A549 (cell line): Measurements from ENCODE around the gene DNAH5.

Experiments used
- CEBPB ChIP-seq, 2 experiments: fragments of >200 bp in 1 of 2; sonication (Bioruptor Twin) in 1 of 2; formaldehyde crosslinking in 1 of 2; IDR thresholded peaks; 2 replicates each; pipeline ENCODE4 v1.6.1; 2012 to 2016
- CTCF ChIP-seq: fragments of >200 bp; sonication (Bioruptor Twin); formaldehyde crosslinking; IDR thresholded peaks from 3 replicates; pipeline ENCODE4 v1.5.1; 2016
- EP300 ChIP-seq, 2 experiments: fragments of >200 bp; sonication (Bioruptor Twin); formaldehyde crosslinking; IDR thresholded peaks; 2 replicates in 1 of 2; 3 replicates in 1 of 2; pipeline ENCODE4 v1.6.1; 2016 to 2017
- ESRRA ChIP-seq: fragments of 150-350 bp; IDR thresholded peaks from 2 replicates; pipeline ENCODE4 v1.6.1; 2014; ENCODE audit warnings: mild to moderate bottlenecking, low read length, borderline replicate concordance
- HMGXB4 ChIP-seq: fragments of 250-450 bp; sonication (Bioruptor Pico); IDR thresholded peaks from 2 replicates; pipeline ENCODE4 v1.5.0; 2021; ENCODE audit warnings: mild to moderate bottlenecking, moderate library complexity, borderline replicate concordance
- JUN ChIP-seq, 2 experiments: fragments of >200 bp; sonication (Bioruptor Twin); formaldehyde crosslinking; IDR thresholded peaks; 2 replicates in 1 of 2; 3 replicates in 1 of 2; pipeline ENCODE4 v1.6.1; 2016 to 2017
- KDM5A ChIP-seq: fragments of 200-600 bp; sonication (generic); IDR thresholded peaks from 2 replicates; pipeline ENCODE4 v1.6.1; 2016; ENCODE audit warnings: antibody characterized with exemption, mild to moderate bottlenecking
- MAFK ChIP-seq: fragments of 450-650 bp; IDR thresholded peaks from 2 replicates; pipeline ENCODE4 v1.6.1; 2014; ENCODE audit not compliant: partially characterized antibody
- MYC ChIP-seq: IDR thresholded peaks from 2 replicates; pipeline ENCODE4 v1.6.1; 2012; ENCODE audit warnings: mild to moderate bottlenecking, inconsistent platforms, low read length, improper control_type of control experiment, borderline replicate concordance
- POLR2A ChIP-seq: IDR thresholded peaks from 2 replicates; pipeline ENCODE4 v1.6.1; 2012; ENCODE audit warnings: mild to moderate bottlenecking, low read length
- RFX5 ChIP-seq: fragments of 450-650 bp; IDR thresholded peaks from 2 replicates; pipeline ENCODE4 v1.7.1; 2014; ENCODE audit warnings: antibody characterized with exemption, mild to moderate bottlenecking, moderate library complexity
- SMC3 ChIP-seq: fragments of >200 bp; sonication (Bioruptor Twin); formaldehyde crosslinking; IDR thresholded peaks from 3 replicates; pipeline ENCODE4 v1.6.1; 2018; ENCODE audit warnings: inconsistent platforms
- ZFP36 ChIP-seq: fragments of 450-650 bp; IDR thresholded peaks from 2 replicates; pipeline ENCODE4 v1.6.1; 2014; ENCODE audit warnings: borderline replicate concordance; ENCODE audit not compliant: partially characterized antibody
- TF ChIP-seq, protein P1 (sequence below): IDR thresholded peaks from 2 replicates; pipeline ENCODE4 v1.6.1; 2012

GRCh38 chr5:13676531-13676930, 268.0 kb downstream of the DNAH5 start:
- TF ChIP-seq MYC = no peak
- TF ChIP-seq CTCF = no peak
- no peak for TF ChIP-seq EP300 (IDR thresholded peaks at IDR 0.05)
- TF ChIP-seq RFX5 = no peak
- no peak for TF ChIP-seq POLR2A
- TF ChIP-seq, protein P1, sequence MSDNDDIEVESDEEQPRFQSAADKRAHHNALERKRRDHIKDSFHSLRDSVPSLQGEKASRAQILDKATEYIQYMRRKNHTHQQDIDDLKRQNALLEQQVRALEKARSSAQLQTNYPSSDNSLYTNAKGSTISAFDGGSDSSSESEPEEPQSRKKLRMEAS = no peak
- no peak for TF ChIP-seq KDM5A
- TF ChIP-seq HMGXB4 (CRISPR knock-in tag) = no peak
- no peak for TF ChIP-seq SMC3
- no peak for TF ChIP-seq JUN (IDR thresholded peaks at IDR 0.05)
- no peak for TF ChIP-seq ZFP36
- no peak for TF ChIP-seq ESRRA
- no peak for TF ChIP-seq MAFK
- TF ChIP-seq CEBPB (IDR thresholded peaks at IDR 0.05) = no peak
